ENCODE data around the gene ALK.

The ALK gene

GRCh38 chr2:29878898-29879297 lies 42.5 kb downstream of the ALK start:
- no peak overlapping the region for H3K4me3 ChIP-seq (ENCODE audit: insufficient read depth, low read depth, low read length)
- H3K27ac ChIP-seq (ENCODE audit: insufficient read depth, low read depth, low read length, poor library complexity, severe bottlenecking) = no peak overlapping the region
- H3K4me1 ChIP-seq (ENCODE audit: control insufficient read depth, insufficient read depth, low read length) = peaks cover 19% of the 10 kb centered on the region
- 68 to 85% methylated on average over 3 of the region's 3 CpGs for WGBS, 2 experiments
- H3K9me3 ChIP-seq (ENCODE audit: control insufficient read depth, low read length) = no peaks in the 10 kb centered on the region
- H3K36me3 ChIP-seq (ENCODE audit: control insufficient read depth, insufficient read depth, low read length) = no peaks in the 10 kb centered on the region
- no peaks in the 10 kb centered on the region for H3K27me3 ChIP-seq (ENCODE audit: control insufficient read depth, insufficient read depth, low read length, poor library complexity, severe bottlenecking)

GRCh38 chr2:29876374-29876773 lies 45.0 kb downstream of the ALK start:
- H3K9me3 ChIP-seq (ENCODE audit: control insufficient read depth, low read length) = no peaks in the 10 kb centered on the region
- H3K27ac ChIP-seq (ENCODE audit: insufficient read depth, low read depth, low read length, poor library complexity, severe bottlenecking) = no peak overlapping the region
- peaks cover 17% of the 10 kb centered on the region for H3K4me1 ChIP-seq (ENCODE audit: control insufficient read depth, insufficient read depth, low read length)
- no peaks in the 10 kb centered on the region for H3K27me3 ChIP-seq (ENCODE audit: control insufficient read depth, insufficient read depth, low read length, poor library complexity, severe bottlenecking)
- no peak overlapping the region for H3K4me3 ChIP-seq (ENCODE audit: insufficient read depth, low read depth, low read length)
- H3K36me3 ChIP-seq (ENCODE audit: control insufficient read depth, insufficient read depth, low read length) = no peaks in the 10 kb centered on the region
- WGBS, 2 experiments = 90 to 97% methylated on average over 4 of the region's 4 CpGs

DNA sequence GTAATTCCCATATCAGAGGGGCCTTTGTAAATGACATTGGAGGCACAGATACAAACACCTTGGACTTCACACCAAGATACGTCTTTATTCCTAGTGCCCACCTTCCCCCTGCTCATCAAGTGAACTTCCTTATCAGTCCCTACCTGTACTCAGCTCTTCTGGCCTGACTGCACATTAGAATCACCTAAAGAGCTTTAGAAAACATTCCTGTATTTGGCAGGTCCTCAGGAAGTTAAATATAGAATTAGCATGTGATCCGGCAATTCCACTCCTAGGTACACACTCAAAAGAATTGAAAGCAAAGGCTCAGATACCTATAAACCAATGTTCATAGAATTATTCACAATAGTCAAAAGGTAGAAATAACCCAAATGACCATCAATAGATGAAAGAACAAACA lies 46.6 kb downstream of the ALK start:
- H3K36me3 ChIP-seq (ENCODE audit: control insufficient read depth, insufficient read depth, low read length) = no peaks in the 10 kb centered on the region
- H3K27ac ChIP-seq (ENCODE audit: insufficient read depth, low read depth, low read length, poor library complexity, severe bottlenecking) = no peak overlapping the region
- WGBS, 2 experiments = 89 to 92% methylated on average over 1 to 2 of the region's 2 CpGs
- peaks cover 12% of the 10 kb centered on the region for H3K4me1 ChIP-seq (ENCODE audit: control insufficient read depth, insufficient read depth, low read length)
- H3K9me3 ChIP-seq (ENCODE audit: control insufficient read depth, low read length) = no peaks in the 10 kb centered on the region
- no peaks in the 10 kb centered on the region for H3K27me3 ChIP-seq (ENCODE audit: control insufficient read depth, insufficient read depth, low read length, poor library complexity, severe bottlenecking)
- H3K4me3 ChIP-seq (ENCODE audit: insufficient read depth, low read depth, low read length) = no peak overlapping the region

- 92 to 100% methylated on average over 1 of the region's 1 CpG for WGBS, 2 experiments
- H3K9me3 ChIP-seq (ENCODE audit: control insufficient read depth, low read length) = no peaks in the 10 kb centered on the region
- no peaks in the 10 kb centered on the region for H3K27me3 ChIP-seq (ENCODE audit: control insufficient read depth, insufficient read depth, low read length, poor library complexity, severe bottlenecking)
- H3K36me3 ChIP-seq (ENCODE audit: control insufficient read depth, insufficient read depth, low read length) = no peaks in the 10 kb centered on the region
- peaks cover 4% of the 10 kb centered on the region for H3K4me1 ChIP-seq (ENCODE audit: control insufficient read depth, insufficient read depth, low read length)
- no peak overlapping the region for H3K27ac ChIP-seq (ENCODE audit: insufficient read depth, low read depth, low read length, poor library complexity, severe bottlenecking)
- H3K4me3 ChIP-seq (ENCODE audit: insufficient read depth, low read depth, low read length) = no peak overlapping the region
Observed at GRCh38 chr2:29872870-29873269, 48.5 kb downstream of the ALK start.

DNA sequence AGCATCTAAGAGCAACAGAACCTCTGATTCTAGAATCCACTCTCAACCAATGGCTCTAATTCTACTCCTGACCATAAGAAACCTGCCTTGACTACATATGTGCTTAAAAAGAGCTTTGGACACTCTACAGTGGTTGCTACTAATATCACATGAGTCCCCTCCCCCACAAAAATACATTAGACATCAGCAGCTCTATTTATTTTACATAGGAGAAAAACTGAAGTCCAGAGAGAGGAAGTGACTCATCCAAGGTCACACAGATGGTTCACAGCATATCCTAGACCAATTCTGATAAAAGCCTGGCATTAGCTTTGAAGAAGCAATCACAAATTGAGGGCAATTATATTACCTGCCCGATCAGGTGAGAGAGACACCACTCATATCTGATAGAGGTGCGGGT lies 49.8 kb downstream of the ALK start:
- H3K9me3 ChIP-seq (ENCODE audit: control insufficient read depth, low read length) = no peaks in the 10 kb centered on the region
- 93 to 95% methylated on average over 2 of the region's 2 CpGs for WGBS, 2 experiments
- no peak overlapping the region for H3K4me3 ChIP-seq (ENCODE audit: insufficient read depth, low read depth, low read length)
- no peak overlapping the region for H3K27ac ChIP-seq (ENCODE audit: insufficient read depth, low read depth, low read length, poor library complexity, severe bottlenecking)
- no peaks in the 10 kb centered on the region for H3K36me3 ChIP-seq (ENCODE audit: control insufficient read depth, insufficient read depth, low read length)
- H3K4me1 ChIP-seq (ENCODE audit: control insufficient read depth, insufficient read depth, low read length) = no peaks in the 10 kb centered on the region
- no peaks in the 10 kb centered on the region for H3K27me3 ChIP-seq (ENCODE audit: control insufficient read depth, insufficient read depth, low read length, poor library complexity, severe bottlenecking)

- Histone ChIP-seq H3K36me3 (ENCODE audit: control insufficient read depth, insufficient read depth, low read length) (no peaks in the 10 kb centered on the region), H3K27me3 (ENCODE audit: control insufficient read depth, insufficient read depth, low read length, poor library complexity, severe bottlenecking) (no peaks in the 10 kb centered on the region), H3K9me3 (ENCODE audit: control insufficient read depth, low read length) (no peaks in the 10 kb centered on the region), H3K27ac (ENCODE audit: insufficient read depth, low read depth, low read length, poor library complexity, severe bottlenecking) (no peak overlapping the region), H3K4me1 (ENCODE audit: control insufficient read depth, insufficient read depth, low read length) (no peaks in the 10 kb centered on the region), H3K4me3 (ENCODE audit: insufficient read depth, low read depth, low read length) (no peak overlapping the region)
- WGBS, 2 experiments = 100% methylated on average over 1 of the region's 1 CpG
Observed at GRCh38 chr2:29865512-29865911, 55.9 kb downstream of the ALK start.

GRCh38 chr2:29864988-29865387 lies 56.4 kb downstream of the ALK start:
- Histone ChIP-seq H3K4me3 (ENCODE audit: insufficient read depth, low read depth, low read length) (no peak overlapping the region), H3K4me1 (ENCODE audit: control insufficient read depth, insufficient read depth, low read length) (no peaks in the 10 kb centered on the region), H3K27ac (ENCODE audit: insufficient read depth, low read depth, low read length, poor library complexity, severe bottlenecking) (no peak overlapping the region), H3K27me3 (ENCODE audit: control insufficient read depth, insufficient read depth, low read length, poor library complexity, severe bottlenecking) (no peaks in the 10 kb centered on the region), H3K36me3 (ENCODE audit: control insufficient read depth, insufficient read depth, low read length) (no peaks in the 10 kb centered on the region), H3K9me3 (ENCODE audit: control insufficient read depth, low read length) (no peaks in the 10 kb centered on the region)
- WGBS, 2 experiments = 84 to 92% methylated on average over 1 of the region's 1 CpG

GRCh38 chr2:29855924-29856639 lies 65.3 kb downstream of the ALK start:
- no peaks in the 10 kb centered on the region for H3K36me3 ChIP-seq (ENCODE audit: control insufficient read depth, insufficient read depth, low read length)
- no peaks in the 10 kb centered on the region for H3K9me3 ChIP-seq (ENCODE audit: control insufficient read depth, low read length)
- no peaks in the 10 kb centered on the region for H3K4me1 ChIP-seq (ENCODE audit: control insufficient read depth, insufficient read depth, low read length)
- no peak overlapping the region for H3K4me3 ChIP-seq (ENCODE audit: insufficient read depth, low read depth, low read length)
- WGBS, 2 experiments = 97 to 98% methylated on average over 4 to 7 of the region's 7 CpGs
- H3K27me3 ChIP-seq (ENCODE audit: control insufficient read depth, insufficient read depth, low read length, poor library complexity, severe bottlenecking) = no peaks in the 10 kb centered on the region
- no peak overlapping the region for H3K27ac ChIP-seq (ENCODE audit: insufficient read depth, low read depth, low read length, poor library complexity, severe bottlenecking)

GRCh38 chr2:29850794-29851193 lies 70.6 kb downstream of the ALK start:
- H3K27ac ChIP-seq (ENCODE audit: insufficient read depth, low read depth, low read length, poor library complexity, severe bottlenecking) = no peak overlapping the region
- no peak overlapping the region for H3K4me3 ChIP-seq (ENCODE audit: insufficient read depth, low read depth, low read length)
- H3K9me3 ChIP-seq (ENCODE audit: control insufficient read depth, low read length) = no peaks in the 10 kb centered on the region
- WGBS, 2 experiments = 93 to 95% methylated on average over 5 of the region's 7 CpGs
- H3K27me3 ChIP-seq (ENCODE audit: control insufficient read depth, insufficient read depth, low read length, poor library complexity, severe bottlenecking) = no peaks in the 10 kb centered on the region
- H3K36me3 ChIP-seq (ENCODE audit: control insufficient read depth, insufficient read depth, low read length) = no peaks in the 10 kb centered on the region
- no peaks in the 10 kb centered on the region for H3K4me1 ChIP-seq (ENCODE audit: control insufficient read depth, insufficient read depth, low read length)

DNA sequence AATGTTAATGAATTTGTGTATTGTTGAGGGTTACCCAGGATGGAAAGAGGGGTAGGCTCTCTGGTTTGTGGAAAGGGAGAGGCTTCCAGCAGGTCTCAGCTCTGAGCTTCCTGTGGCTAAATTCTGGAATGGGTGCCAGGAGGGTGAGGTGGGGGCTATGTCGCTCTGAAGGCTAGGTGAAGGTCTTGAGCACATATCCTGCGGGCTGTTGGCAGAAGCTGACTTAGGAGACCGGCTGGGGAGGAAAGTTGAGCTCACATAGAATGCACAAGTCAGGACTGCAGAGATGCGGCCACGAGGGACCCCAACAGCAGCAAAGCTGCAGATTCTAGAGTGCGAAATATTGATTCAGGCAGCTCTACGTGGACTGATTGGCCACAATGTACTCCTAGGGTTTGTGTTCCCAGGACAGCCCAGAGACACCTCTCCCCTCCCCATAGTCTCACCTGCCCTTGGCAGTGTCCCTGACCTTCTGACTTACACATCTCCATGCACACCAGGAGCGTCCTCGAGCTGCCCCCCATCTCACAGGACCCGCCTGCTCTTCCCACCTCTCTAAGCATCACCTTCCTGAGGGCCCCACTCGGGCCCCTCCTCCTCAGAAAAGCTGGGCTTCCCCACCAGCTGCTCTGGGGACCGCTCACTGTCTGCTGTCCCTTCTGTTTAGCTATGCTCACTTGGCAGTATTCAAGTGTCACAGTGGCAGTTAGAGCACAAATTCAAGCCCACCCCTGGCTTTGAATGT lies 72.6 kb downstream of the ALK start:
- Histone ChIP-seq H3K4me1 (ENCODE audit: control insufficient read depth, insufficient read depth, low read length) (no peaks in the 10 kb centered on the region), H3K27ac (ENCODE audit: insufficient read depth, low read depth, low read length, poor library complexity, severe bottlenecking) (no peak overlapping the region), H3K4me3 (ENCODE audit: insufficient read depth, low read depth, low read length) (no peak overlapping the region), H3K36me3 (ENCODE audit: control insufficient read depth, insufficient read depth, low read length) (no peaks in the 10 kb centered on the region), H3K9me3 (ENCODE audit: control insufficient read depth, low read length) (no peaks in the 10 kb centered on the region), H3K27me3 (ENCODE audit: control insufficient read depth, insufficient read depth, low read length, poor library complexity, severe bottlenecking) (no peaks in the 10 kb centered on the region)
- WGBS, 2 experiments = 91 to 92% methylated on average over 12 of the region's 12 CpGs

All from ectodermal cell (in vitro differentiated cells).